Regular cardiac myocyte (primary cell): ENCODE data around the gene VPS54. TPM values are rescaled to one million over a fixed set of nuclear protein-coding genes. Genes with fewer than 3 reads are reported as not detected.

Experiments
- total RNA-seq: library from RNA; depleted of rRNA; stranded (reverse); fragments of >200 nt; gene quantifications from 2 replicates; pipeline ENCODE4 v1.2.3, GENCODE V29; 2014

Gene VPS54, protein sequence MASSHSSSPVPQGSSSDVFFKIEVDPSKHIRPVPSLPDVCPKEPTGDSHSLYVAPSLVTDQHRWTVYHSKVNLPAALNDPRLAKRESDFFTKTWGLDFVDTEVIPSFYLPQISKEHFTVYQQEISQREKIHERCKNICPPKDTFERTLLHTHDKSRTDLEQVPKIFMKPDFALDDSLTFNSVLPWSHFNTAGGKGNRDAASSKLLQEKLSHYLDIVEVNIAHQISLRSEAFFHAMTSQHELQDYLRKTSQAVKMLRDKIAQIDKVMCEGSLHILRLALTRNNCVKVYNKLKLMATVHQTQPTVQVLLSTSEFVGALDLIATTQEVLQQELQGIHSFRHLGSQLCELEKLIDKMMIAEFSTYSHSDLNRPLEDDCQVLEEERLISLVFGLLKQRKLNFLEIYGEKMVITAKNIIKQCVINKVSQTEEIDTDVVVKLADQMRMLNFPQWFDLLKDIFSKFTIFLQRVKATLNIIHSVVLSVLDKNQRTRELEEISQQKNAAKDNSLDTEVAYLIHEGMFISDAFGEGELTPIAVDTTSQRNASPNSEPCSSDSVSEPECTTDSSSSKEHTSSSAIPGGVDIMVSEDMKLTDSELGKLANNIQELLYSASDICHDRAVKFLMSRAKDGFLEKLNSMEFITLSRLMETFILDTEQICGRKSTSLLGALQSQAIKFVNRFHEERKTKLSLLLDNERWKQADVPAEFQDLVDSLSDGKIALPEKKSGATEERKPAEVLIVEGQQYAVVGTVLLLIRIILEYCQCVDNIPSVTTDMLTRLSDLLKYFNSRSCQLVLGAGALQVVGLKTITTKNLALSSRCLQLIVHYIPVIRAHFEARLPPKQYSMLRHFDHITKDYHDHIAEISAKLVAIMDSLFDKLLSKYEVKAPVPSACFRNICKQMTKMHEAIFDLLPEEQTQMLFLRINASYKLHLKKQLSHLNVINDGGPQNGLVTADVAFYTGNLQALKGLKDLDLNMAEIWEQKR
- 20.3 and 22.8 TPM in 2 replicates for total RNA-seq

DNA sequence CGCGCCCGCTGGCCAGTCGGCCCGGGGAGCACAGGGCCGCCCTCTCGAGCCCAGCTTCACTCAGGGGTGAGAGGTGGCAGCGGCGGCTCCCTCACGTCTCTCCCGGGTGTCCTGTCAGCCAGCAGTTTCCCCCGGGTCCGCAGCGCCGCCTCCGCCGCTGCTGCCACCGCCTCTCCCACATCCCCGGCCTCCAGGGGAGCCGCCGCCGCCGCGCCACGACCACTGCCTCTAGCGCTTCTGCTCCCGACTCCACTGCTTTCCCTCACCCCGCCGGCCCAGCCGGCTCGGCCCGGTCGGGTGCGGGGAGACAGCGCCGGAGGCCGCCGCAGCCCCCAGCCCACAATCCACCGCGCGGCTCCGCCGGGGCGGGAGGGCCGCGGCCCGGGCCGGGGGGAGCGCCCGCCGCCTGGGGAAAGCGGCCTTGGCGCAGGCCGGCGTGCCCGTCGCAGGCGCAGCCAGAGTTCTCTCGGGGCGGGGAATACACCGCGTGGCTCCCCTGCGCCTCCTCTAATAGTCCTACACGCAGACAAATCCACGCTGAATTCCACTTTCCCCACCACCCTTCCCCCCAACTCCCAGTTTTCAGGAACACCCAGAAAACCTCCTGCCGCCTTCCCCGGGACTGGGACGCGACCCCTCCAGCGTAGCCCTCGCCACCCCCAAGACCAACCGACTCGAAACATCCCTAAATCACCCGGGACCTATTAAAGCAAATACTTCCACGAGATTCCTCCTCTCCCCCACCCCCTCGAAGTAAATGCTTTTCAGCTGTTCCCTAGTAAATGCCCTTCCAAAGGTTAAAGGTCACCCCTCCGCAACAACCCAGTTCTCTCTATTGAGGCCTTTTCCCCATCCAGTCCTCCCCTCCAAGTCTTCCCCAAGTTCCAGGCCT, at the start of gene VPS54:
VPS54 (minus strand) TSS at position 346 of the 892 bp plus-strand sequence. CDS start 35,429 bp downstream, outside the sequence.

Other genes starting within 250 kb of the VPS54 start
- 172 and 237 TPM in 2 replicates for gene UGP2, start 177.5 kb downstream of the VPS54 start, total RNA-seq
- 16.1 and 18.6 TPM in 2 replicates for gene PELI1, start 125.0 kb upstream of the VPS54 start, total RNA-seq